H9 (cell line): ENCODE data around the gene RASGRF1. TPM values are rescaled to one million over a fixed set of nuclear protein-coding genes. Genes with fewer than 3 reads are reported as not detected.
A peak's percentile ranks its signal among the peaks of the same experiment; 100 is the strongest.

Source experiments
- DNase-seq: peaks from one replicate; pipeline ENCODE4 v3.0.0-alpha.2; 2017
- H2AFZ ChIP-seq: one replicate; pipeline ENCODE4 v1.6.1; 2013; ENCODE audit warnings: mild to moderate bottlenecking, low read length, control low read depth, moderate library complexity
- H2AK5ac ChIP-seq: 2 replicates; pipeline ENCODE4 v1.6.1; 2013; ENCODE audit warnings: low read length, control low read depth, mixed read lengths; ENCODE audit not compliant: insufficient read length
- H2BK120ac ChIP-seq: one replicate; pipeline ENCODE4 v1.6.1; 2013; ENCODE audit warnings: low read depth, mild to moderate bottlenecking, low read length, control low read depth, inconsistent platforms; ENCODE audit not compliant: poor library complexity, severe bottlenecking
- H2BK12ac ChIP-seq: 2 replicates; pipeline ENCODE4 v1.6.1; 2013; ENCODE audit warnings: low read length, control low read depth, mixed read lengths, low read depth; ENCODE audit not compliant: insufficient read length
- H2BK15ac ChIP-seq: 2 replicates; pipeline ENCODE4 v1.6.1; 2013; ENCODE audit warnings: low read depth, low read length, control low read depth
- H2BK20ac ChIP-seq: one replicate; pipeline ENCODE4 v1.6.1; 2013; ENCODE audit warnings: low read depth, mild to moderate bottlenecking, low read length, control low read depth, inconsistent platforms; ENCODE audit not compliant: poor library complexity, severe bottlenecking
- H2BK5ac ChIP-seq: 2 replicates; pipeline ENCODE4 v1.6.1; 2013; ENCODE audit warnings: low read length, control low read depth, mixed read lengths; ENCODE audit not compliant: insufficient read length
- H3K14ac ChIP-seq: 2 replicates; pipeline ENCODE4 v1.6.1; 2013; ENCODE audit warnings: low read length, control low read depth; ENCODE audit not compliant: insufficient read depth
- H3K18ac ChIP-seq: 2 replicates; pipeline ENCODE4 v1.6.1; 2013; ENCODE audit warnings: low read depth, mild to moderate bottlenecking, mixed read lengths, low read length, control low read depth; ENCODE audit not compliant: insufficient read length
- H3K23ac ChIP-seq: 2 replicates; pipeline ENCODE4 v1.6.1; 2013; ENCODE audit warnings: low read length, control low read depth, mixed read lengths, low read depth; ENCODE audit not compliant: insufficient read length
- H3K23me2 ChIP-seq: 2 replicates; pipeline ENCODE4 v1.6.1; 2013; ENCODE audit warnings: low read depth, mild to moderate bottlenecking, mixed read lengths, low read length, control low read depth; ENCODE audit not compliant: insufficient read length, poor library complexity, severe bottlenecking
- H3K27ac ChIP-seq: 2 replicates; pipeline ENCODE4 v1.5.1; 2013; ENCODE audit warnings: low read length, control low read depth, mixed read lengths, low read depth; ENCODE audit not compliant: insufficient read length
- H3K27me3 ChIP-seq: 2 replicates; pipeline ENCODE4 v1.6.1; 2013; ENCODE audit warnings: low read length, control low read depth, inconsistent platforms; ENCODE audit not compliant: insufficient read depth
- H3K4ac ChIP-seq: 2 replicates; pipeline ENCODE4 v1.6.1; 2013; ENCODE audit warnings: low read depth, mild to moderate bottlenecking, control low read depth, inconsistent platforms, low read length, moderate library complexity
- H3K4me1 ChIP-seq: 2 replicates; pipeline ENCODE4 v1.6.1; 2013; ENCODE audit warnings: low read length, control low read depth, inconsistent platforms; ENCODE audit not compliant: insufficient read depth
- H3K4me2 ChIP-seq: 2 replicates; pipeline ENCODE4 v1.6.1; 2013; ENCODE audit warnings: low read length, control low read depth, mixed read lengths; ENCODE audit not compliant: insufficient read length, insufficient read depth
- H3K56ac ChIP-seq: 2 replicates; pipeline ENCODE4 v1.6.1; 2013; ENCODE audit warnings: low read depth, mild to moderate bottlenecking, mixed read lengths, low read length, control low read depth; ENCODE audit not compliant: insufficient read length
- H3K79me1 ChIP-seq: 2 replicates; pipeline ENCODE4 v1.6.1; 2013; ENCODE audit warnings: low read depth, mild to moderate bottlenecking, moderate library complexity, low read length, control low read depth, inconsistent platforms; ENCODE audit not compliant: insufficient read depth, poor library complexity, severe bottlenecking
- H3K79me2 ChIP-seq: 2 replicates; pipeline ENCODE4 v1.6.1; 2013; ENCODE audit warnings: low read length, control low read depth, inconsistent platforms; ENCODE audit not compliant: insufficient read depth
- H3K9ac ChIP-seq: 2 replicates; pipeline ENCODE4 v1.6.1; 2013; ENCODE audit warnings: low read length, control low read depth, mixed read lengths; ENCODE audit not compliant: insufficient read length; ENCODE audit errors: extremely low read depth
- H3K9me3 ChIP-seq: one replicate; pipeline ENCODE4 v1.6.1; 2013; ENCODE audit warnings: low read depth, low read length, inconsistent platforms; ENCODE audit not compliant: control insufficient read depth
- H3T11ph ChIP-seq: one replicate; pipeline ENCODE4 v1.6.1; 2013; ENCODE audit warnings: mild to moderate bottlenecking, low read length, control low read depth, inconsistent platforms
- H4K20me1 ChIP-seq: one replicate; pipeline ENCODE4 v1.6.1; 2013; ENCODE audit not compliant: control insufficient read depth, insufficient read length, insufficient read depth
- H4K5ac ChIP-seq: 2 replicates; pipeline ENCODE4 v1.6.1; 2013; ENCODE audit warnings: low read depth, mild to moderate bottlenecking, mixed read lengths, low read length, control low read depth; ENCODE audit not compliant: insufficient read length
- H4K8ac ChIP-seq: replicated peaks from 2 replicates; pipeline ENCODE4 v1.6.1; 2013; ENCODE audit warnings: low read length, control low read depth, mixed read lengths, low read depth; ENCODE audit not compliant: insufficient read length
- H4K91ac ChIP-seq: 2 replicates; pipeline ENCODE4 v1.6.1; 2013; ENCODE audit warnings: low read depth, mild to moderate bottlenecking, moderate library complexity, mixed read lengths, low read length, control low read depth; ENCODE audit not compliant: insufficient read length
- H3K27ac Mint-ChIP-seq, 3 experiments: 2 replicates in 2 of 3; 3 replicates in 1 of 3; pipeline ENCODE4 v1.8.0; 2020 to 2021; ENCODE audit warnings: mixed read lengths in 3 of 3, mild to moderate bottlenecking in 1 of 3, moderate library complexity in 1 of 3
- H3K27me3 Mint-ChIP-seq: 2 replicates; pipeline ENCODE4 v1.8.0; 2021; ENCODE audit warnings: low read depth, mild to moderate bottlenecking, moderate library complexity, mixed read lengths
- H3K36me3 Mint-ChIP-seq, 3 experiments: 2 replicates in 2 of 3; 3 replicates in 1 of 3; pipeline ENCODE4 v1.8.0; 2020 to 2021; ENCODE audit warnings: low read depth in 3 of 3, mixed read lengths in 3 of 3; ENCODE audit not compliant: insufficient read depth in 1 of 3
- H3K4me1 Mint-ChIP-seq, 2 experiments: 2 replicates each; pipeline ENCODE4 v1.8.0; 2020; ENCODE audit warnings: mixed read lengths in 2 of 2
- H3K4me3 Mint-ChIP-seq, 2 experiments: 2 replicates in 1 of 2; 3 replicates in 1 of 2; pipeline ENCODE4 v1.8.0; 2020 to 2021; ENCODE audit warnings: mild to moderate bottlenecking in 2 of 2, mixed read lengths in 2 of 2, moderate library complexity in 1 of 2
- H3K9me3 Mint-ChIP-seq, 2 experiments: 2 replicates in 1 of 2; 3 replicates in 1 of 2; pipeline ENCODE4 v1.8.0; 2020; ENCODE audit warnings: mild to moderate bottlenecking in 2 of 2, mixed read lengths in 2 of 2, moderate library complexity in 1 of 2
- CTCF ChIP-seq: fragments of 200-600 bp; sonication (generic); conservative IDR thresholded peaks from 3 replicates; pipeline ENCODE4 v1.8.0; 2021; ENCODE audit warnings: antibody characterized with exemption, mild to moderate bottlenecking
- WGBS: extraction: QIAGEN DNeasy Blood & Tissue Kit; methylation state at CpG from one replicate; pipeline ENCODE4 v1.1.7; 2013; ENCODE audit warnings: missing lambda C conversion rate, low lambda C conversion rate, mixed read lengths; ENCODE audit not compliant: insufficient read length; ENCODE audit errors: extremely low coverage; 5-methylcytosine and 5-hydroxymethylcytosine counted together
- total RNA-seq: library from RNA; stranded (reverse); gene quantifications from 2 replicates; pipeline ENCODE4 v1.2.1, GENCODE V29; 2021

The RASGRF1 gene
- total RNA-seq, 1 experiment from 2014 or later, result 0.48 TPM

DNA sequence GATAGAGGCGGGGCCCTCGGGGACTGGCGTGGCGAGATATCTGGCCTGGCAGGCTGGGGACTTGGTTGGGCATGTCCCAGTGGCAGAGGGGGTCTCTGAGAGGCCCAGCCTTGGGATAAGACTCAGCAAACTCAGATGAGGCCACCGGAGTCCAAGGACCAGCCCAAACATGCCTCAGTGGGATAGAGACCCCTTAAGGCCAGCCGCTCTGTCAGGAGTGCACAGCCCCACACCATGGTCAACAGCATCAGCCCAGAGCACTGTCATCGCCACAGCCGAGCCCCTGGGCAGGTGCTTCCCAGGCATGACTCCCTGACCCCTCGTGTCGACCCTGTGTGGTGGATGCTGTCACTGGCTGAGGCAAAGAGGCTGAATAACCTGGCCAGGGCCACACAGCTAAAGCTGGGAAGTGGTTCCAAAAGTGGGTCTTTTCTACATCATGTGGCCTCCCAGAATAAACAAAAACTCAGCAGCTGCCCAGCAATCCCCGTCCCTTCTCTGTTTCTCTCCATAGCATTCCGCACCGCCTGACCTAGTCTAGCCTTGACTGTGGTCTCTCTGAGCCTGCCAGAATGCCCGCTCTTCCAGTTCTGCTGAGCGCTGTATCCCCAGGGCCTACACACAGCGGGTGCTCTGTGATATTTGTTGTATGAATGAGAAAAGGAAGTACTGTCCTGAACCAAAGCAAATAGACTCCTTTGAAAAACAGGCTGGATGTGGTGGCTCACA lies 160.9 kb downstream of the RASGRF1 start:
- TF ChIP-seq CTCF, result no peak
- H3K36me3 Mint-ChIP-seq, result peaks cover 0 to 3% (median 0%) of the 10 kb centered on the region in 3 experiments; a peak in 4 of 7 replicates
- Histone ChIP-seq H2BK5ac (no peak overlapping the region), H3K79me2 (no peaks in the 10 kb centered on the region), H3K4me2 (no peak overlapping the region), H2AK5ac (no peak overlapping the region), H2BK120ac (no peak overlapping the region), H2BK20ac (no peak overlapping the region), H2AFZ (no peak overlapping the region), H3K9me3 (no peaks in the 10 kb centered on the region), H4K8ac (no peak overlapping the region), H3K4ac (no peak overlapping the region), H3K27me3 (no peaks in the 10 kb centered on the region), H4K91ac (no peak overlapping the region), H2BK12ac (no peak overlapping the region), H3K9ac (no peak overlapping the region), H3K18ac (no peak overlapping the region), H3K14ac (no peak overlapping the region), H3K4me1 (no peaks in the 10 kb centered on the region), H3K56ac (no peak overlapping the region), H3K27ac (no peak overlapping the region), H3T11ph (no peak overlapping the region), H3K23me2 (no peaks in the 10 kb centered on the region), H4K20me1 (no peaks in the 10 kb centered on the region), H3K79me1 (no peaks in the 10 kb centered on the region), H4K5ac (no peak overlapping the region), H3K23ac (no peak overlapping the region), H2BK15ac (no peak overlapping the region)
- H3K4me3 Mint-ChIP-seq, result no peak overlapping the region
- no peak for DNase-seq
- peaks cover 7% of the 10 kb centered on the region for H3K27me3 Mint-ChIP-seq
- no CpG with 5 or more reads among the region's 16 CpGs for WGBS
- peaks cover 4% of the 10 kb centered on the region in 2 experiments; a peak in 2 of 4 replicates for H3K4me1 Mint-ChIP-seq
- no peaks in the 10 kb centered on the region; a peak in 1 of 5 replicates for H3K9me3 Mint-ChIP-seq
- H3K27ac Mint-ChIP-seq, result peak overlapping the region in 1 of 3 experiments; percentile 74; a peak in 2 of 7 replicates
